Measurements from ENCODE around the gene CTTNBP2NL.

The CTTNBP2NL gene

DNA sequence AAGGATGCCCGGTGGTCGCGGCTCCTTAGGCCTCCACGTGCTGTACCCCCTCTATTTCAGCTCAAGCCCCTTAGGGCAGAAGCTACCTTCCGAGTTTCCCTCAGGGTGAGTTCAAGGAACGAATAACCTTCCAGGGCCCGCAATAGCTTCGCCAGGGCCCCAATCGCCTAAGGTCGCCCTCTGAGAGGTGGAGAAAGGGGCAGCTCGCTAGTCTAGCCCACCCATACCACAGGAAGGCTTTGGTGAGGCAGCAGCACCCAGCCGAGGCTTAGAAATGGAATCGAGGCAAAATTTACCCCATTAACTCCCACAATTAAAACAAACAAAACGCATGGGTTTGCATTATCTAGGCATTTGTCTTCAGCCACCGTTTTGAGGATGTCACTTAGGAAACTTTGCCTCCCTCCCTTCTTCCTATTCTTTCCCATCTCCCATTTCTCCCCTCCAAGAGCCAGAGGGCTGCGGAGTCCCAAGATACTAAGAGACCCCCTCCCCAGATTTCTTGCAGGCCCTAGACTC is 113.7 kb downstream of the CTTNBP2NL start:
- no peak for TF ChIP-seq JUND (IDR thresholded peaks at IDR 0.05; ENCODE audit: low read depth)
- in situ Hi-C loops (cut with HindIII; ENCODE audit: low pct_unique_long_range_greater_than_20kb, low sequenced_read_pairs) = no loop called here
- no peak for DNase-seq (ENCODE audit: low read depth in 1 of 2, low spot score in 1 of 2)

GRCh38 chr1:112510340-112510739 is 114.3 kb downstream of the CTTNBP2NL start:
- in situ Hi-C loops (cut with HindIII; ENCODE audit: low pct_unique_long_range_greater_than_20kb, low sequenced_read_pairs) = no loop called here
- TF ChIP-seq JUND (IDR thresholded peaks at IDR 0.05; ENCODE audit: low read depth) = no peak
- no peak for DNase-seq (ENCODE audit: low read depth in 1 of 2, low spot score in 1 of 2)

All from T47D (cell line).